OCI-LY3 (cell line): ENCODE data around the gene GKAP1.

Experiments used
- EZH2phosphoT487 ChIP-seq: fragments of 200-600 bp; shearing (Covaris generic); IDR thresholded peaks from 2 replicates; pipeline ENCODE4 v1.6.1; 2018; ENCODE audit warnings: antibody characterized with exemption, mixed run types, low read depth
- TF ChIP-seq, protein P1 (sequence below): fragments of 200-600, 300-600 bp; sonication (generic); IDR thresholded peaks from 2 replicates; pipeline ENCODE4 v1.5.1; 2014; ENCODE audit warnings: antibody characterized with exemption, low read length, low read depth

DNA sequence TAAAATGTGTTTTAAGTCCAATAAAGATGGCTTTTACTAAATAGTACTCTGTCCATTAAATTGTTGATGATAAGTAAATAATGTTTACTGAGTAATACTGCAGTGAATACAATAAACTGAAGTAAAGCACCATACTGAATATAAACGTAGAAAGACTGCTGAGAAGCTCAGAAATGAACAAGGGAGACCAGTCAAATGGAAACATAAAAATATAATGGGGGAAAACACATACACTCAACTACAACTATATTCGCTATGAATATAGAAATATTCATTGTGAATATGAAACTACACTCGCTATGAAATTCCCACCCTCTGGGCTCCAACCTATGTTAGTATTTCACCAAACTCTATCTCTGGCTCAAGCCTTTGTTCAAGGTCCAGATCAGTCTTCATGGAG, 67.9 kb downstream of the GKAP1 start:
- TF ChIP-seq, protein P1, sequence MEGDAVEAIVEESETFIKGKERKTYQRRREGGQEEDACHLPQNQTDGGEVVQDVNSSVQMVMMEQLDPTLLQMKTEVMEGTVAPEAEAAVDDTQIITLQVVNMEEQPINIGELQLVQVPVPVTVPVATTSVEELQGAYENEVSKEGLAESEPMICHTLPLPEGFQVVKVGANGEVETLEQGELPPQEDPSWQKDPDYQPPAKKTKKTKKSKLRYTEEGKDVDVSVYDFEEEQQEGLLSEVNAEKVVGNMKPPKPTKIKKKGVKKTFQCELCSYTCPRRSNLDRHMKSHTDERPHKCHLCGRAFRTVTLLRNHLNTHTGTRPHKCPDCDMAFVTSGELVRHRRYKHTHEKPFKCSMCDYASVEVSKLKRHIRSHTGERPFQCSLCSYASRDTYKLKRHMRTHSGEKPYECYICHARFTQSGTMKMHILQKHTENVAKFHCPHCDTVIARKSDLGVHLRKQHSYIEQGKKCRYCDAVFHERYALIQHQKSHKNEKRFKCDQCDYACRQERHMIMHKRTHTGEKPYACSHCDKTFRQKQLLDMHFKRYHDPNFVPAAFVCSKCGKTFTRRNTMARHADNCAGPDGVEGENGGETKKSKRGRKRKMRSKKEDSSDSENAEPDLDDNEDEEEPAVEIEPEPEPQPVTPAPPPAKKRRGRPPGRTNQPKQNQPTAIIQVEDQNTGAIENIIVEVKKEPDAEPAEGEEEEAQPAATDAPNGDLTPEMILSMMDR: no peak
- TF ChIP-seq EZH2phosphoT487: no peak
